H1 (cell line): ENCODE results near the gene IFNL2. TPM values are rescaled to one million over a fixed set of nuclear protein-coding genes. Genes with fewer than 3 reads are reported as not detected.

ENCODE experiments used
- CTCF ChIA-PET: fragments of 300-600 bp; sonication (Branson Sonifier 250); formaldehyde crosslinking; loops from one replicate; lab custom pipeline; 2021; ENCODE audit not compliant: partially characterized antibody; lab: Charles Lee
- POLR2A ChIA-PET: fragments of 300-600 bp; sonication (Branson Sonifier 250); formaldehyde crosslinking; loops from one replicate; lab custom pipeline; 2021; ENCODE audit warnings: inconsistent platforms; ENCODE audit not compliant: partially characterized antibody; lab: Charles Lee
- DNase-seq, 2 experiments: peaks; one replicate each; pipeline versions ENCODE4 v3.0.0 to v3.0.0-alpha.2; 2010 to 2022; ENCODE audit warnings: low spot score in 2 of 2, low read depth in 1 of 2, mixed read lengths in 1 of 2
- FAIRE-seq: peaks from 2 replicates; lab custom pipeline; 2011; peaks lifted over from hg19 to GRCh38; lab: Jason Lieb, UNC
- H2AFZ ChIP-seq: 2 replicates; pipeline ENCODE4 v1.8.1; 2012; ENCODE audit warnings: low read length, inconsistent platforms
- H2AK5ac ChIP-seq: 2 replicates; pipeline ENCODE4 v1.6.1; 2013; ENCODE audit warnings: low read depth, low read length
- H2BK120ac ChIP-seq: replicated peaks from 2 replicates; pipeline ENCODE3; 2013; ENCODE audit warnings: low read depth, low read length, inconsistent platforms
- H2BK12ac ChIP-seq: 2 replicates; pipeline ENCODE4 v1.6.1; 2013; ENCODE audit warnings: low read depth, low read length
- H2BK15ac ChIP-seq: 2 replicates; pipeline ENCODE4 v1.6.1; 2013; ENCODE audit warnings: low read length
- H2BK20ac ChIP-seq: 2 replicates; pipeline ENCODE4 v1.6.1; 2013; ENCODE audit warnings: low read length
- H2BK5ac ChIP-seq: 2 replicates; pipeline ENCODE4 v1.6.1; 2013; ENCODE audit warnings: low read depth, low read length
- H3K14ac ChIP-seq: 2 replicates; pipeline ENCODE4 v1.6.1; 2013; ENCODE audit warnings: inconsistent platforms; ENCODE audit not compliant: insufficient read length
- H3K18ac ChIP-seq: 2 replicates; pipeline ENCODE4 v1.6.1; 2013; ENCODE audit warnings: low read length; ENCODE audit errors: extremely low read depth
- H3K23ac ChIP-seq: 2 replicates; pipeline ENCODE4 v1.6.1; 2013; ENCODE audit warnings: inconsistent platforms; ENCODE audit not compliant: insufficient read length
- H3K23me2 ChIP-seq: 2 replicates; pipeline ENCODE4 v1.6.1; 2013; ENCODE audit warnings: low read depth, low read length
- H3K27ac ChIP-seq: 2 replicates; pipeline ENCODE4 v1.6.1; 2011; ENCODE audit warnings: low read depth, low read length, inconsistent platforms
- H3K27me3 ChIP-seq, 4 experiments: replicated peaks in 1 of 4; 1 replicate in 1 of 4; 2 replicates in 3 of 4; pipeline versions ENCODE4 v1.6.1 to v1.8.1; 2011 to 2013; ENCODE audit warnings: low read length in 3 of 4, mild to moderate bottlenecking in 3 of 4, inconsistent platforms in 2 of 4, mixed read lengths in 2 of 4, moderate library complexity in 1 of 4; ENCODE audit not compliant: control insufficient read depth in 3 of 4, insufficient read depth in 3 of 4; ENCODE audit errors: extremely low read depth in 1 of 4
- H3K36me3 ChIP-seq, 4 experiments: 2 replicates each; pipeline versions ENCODE4 v1.6.1 to v1.8.1; 2011 to 2013; ENCODE audit warnings: mild to moderate bottlenecking in 4 of 4, low read length in 3 of 4, moderate library complexity in 2 of 4, control low read depth in 1 of 4, inconsistent platforms in 1 of 4; ENCODE audit not compliant: insufficient read depth in 4 of 4, control insufficient read depth in 2 of 4
- H3K4ac ChIP-seq: replicated peaks from 2 replicates; pipeline ENCODE3; 2013; ENCODE audit warnings: low read length, low read depth, mixed read lengths, inconsistent platforms; ENCODE audit not compliant: insufficient read length
- H3K4me1 ChIP-seq, 4 experiments: replicated peaks in 1 of 4; 1 replicate in 1 of 4; 2 replicates in 3 of 4; pipeline versions ENCODE4 v1.6.1 to v1.8.1; 2011 to 2013; ENCODE audit warnings: low read length in 3 of 4, inconsistent platforms in 2 of 4, mixed read lengths in 1 of 4; ENCODE audit not compliant: insufficient read depth in 4 of 4, control insufficient read depth in 3 of 4
- H3K4me2 ChIP-seq, 2 experiments: 2 replicates each; pipeline versions ENCODE4 v1.6.1 to v1.8.1; 2011 to 2013; ENCODE audit warnings: low read depth in 2 of 2, low read length in 2 of 2, control low read depth in 1 of 2, inconsistent platforms in 1 of 2, mild to moderate bottlenecking in 1 of 2; ENCODE audit not compliant: insufficient read depth in 1 of 2
- H3K4me3 ChIP-seq, 4 experiments: fragments of 200-600, 300-600 bp in 1 of 4; sonication (generic), shearing (Covaris generic), sonication (Bioruptor Twin) in 1 of 4; 2 replicates each; pipeline versions ENCODE4 v1.5.1 to v1.8.1; 2011 to 2016; ENCODE audit warnings: low read length in 4 of 4, low read depth in 3 of 4, control low read depth in 2 of 4, inconsistent platforms in 2 of 4, mild to moderate bottlenecking in 2 of 4, mixed read lengths in 1 of 4, moderate library complexity in 1 of 4; ENCODE audit not compliant: insufficient read depth in 2 of 4; ENCODE audit errors: extremely low read depth in 1 of 4
- H3K56ac ChIP-seq: replicated peaks from 2 replicates; pipeline ENCODE3; 2013; ENCODE audit warnings: low read depth, mild to moderate bottlenecking, mixed read lengths, low read length, inconsistent platforms; ENCODE audit not compliant: insufficient read length
- H3K79me1 ChIP-seq: 2 replicates; pipeline ENCODE4 v1.6.1; 2013; ENCODE audit warnings: low read depth, low read length, control low read depth
- H3K79me2 ChIP-seq, 2 experiments: 2 replicates each; pipeline versions ENCODE4 v1.6.1 to v1.8.1; 2012 to 2013; ENCODE audit warnings: low read length in 2 of 2, mild to moderate bottlenecking in 2 of 2, inconsistent platforms in 1 of 2; ENCODE audit not compliant: insufficient read depth in 2 of 2, control insufficient read depth in 1 of 2
- H3K9ac ChIP-seq, 4 experiments: replicated peaks in 1 of 4; 1 replicate in 1 of 4; 2 replicates in 3 of 4; pipeline versions ENCODE4 v1.6.1 to v1.8.1; 2011 to 2013; ENCODE audit warnings: low read depth in 3 of 4, low read length in 3 of 4, control low read depth in 2 of 4, mild to moderate bottlenecking in 2 of 4, moderate library complexity in 2 of 4, inconsistent platforms in 1 of 4; ENCODE audit errors: extremely low read depth in 1 of 4
- H3K9me3 ChIP-seq, 2 experiments: 2 replicates each; pipeline versions ENCODE4 v1.6.1 to v1.8.1; 2012 to 2013; ENCODE audit warnings: mild to moderate bottlenecking in 2 of 2, moderate library complexity in 2 of 2, control low read depth in 1 of 2, inconsistent platforms in 1 of 2, low read depth in 1 of 2, low read length in 1 of 2, mixed read lengths in 1 of 2; ENCODE audit not compliant: insufficient read depth in 2 of 2
- H4K20me1 ChIP-seq, 2 experiments: replicated peaks in 1 of 2; 2 replicates each; pipeline versions ENCODE3 to v1.8.1; 2011 to 2013; ENCODE audit warnings: inconsistent platforms in 2 of 2, low read length in 2 of 2, mild to moderate bottlenecking in 1 of 2; ENCODE audit not compliant: insufficient read depth in 2 of 2, control insufficient read depth in 1 of 2
- H4K5ac ChIP-seq: 2 replicates; pipeline ENCODE4 v1.6.1; 2013; ENCODE audit warnings: low read length, low read depth, mixed read lengths, inconsistent platforms; ENCODE audit not compliant: insufficient read length
- H4K8ac ChIP-seq: 2 replicates; pipeline ENCODE4 v1.8.0; 2013; ENCODE audit warnings: mild to moderate bottlenecking, moderate library complexity, low read length, inconsistent platforms; ENCODE audit not compliant: insufficient read depth; ENCODE audit errors: extremely low read depth
- H4K91ac ChIP-seq: replicated peaks from 2 replicates; pipeline ENCODE3; 2013; ENCODE audit warnings: low read length, mixed read lengths, inconsistent platforms; ENCODE audit not compliant: insufficient read length
- BCL11A ChIP-seq, 2 experiments: IDR thresholded peaks; one replicate each; pipeline ENCODE4 v1.6.1; 2011; ENCODE audit warnings: low read depth in 2 of 2, low read length in 2 of 2, mild to moderate bottlenecking in 2 of 2
- CHD2 ChIP-seq: IDR thresholded peaks from 2 replicates; pipeline ENCODE4 v1.6.1; 2012; ENCODE audit warnings: low read length, improper control_type of control experiment
- HDAC6 ChIP-seq: IDR thresholded peaks from one replicate; pipeline ENCODE4 v1.7.1; 2012; ENCODE audit warnings: low read depth, mild to moderate bottlenecking, inconsistent platforms, low read length, moderate library complexity
- MAFK ChIP-seq: IDR thresholded peaks from 2 replicates; pipeline ENCODE4 v1.6.1; 2012; ENCODE audit warnings: low read depth, mild to moderate bottlenecking, improper control_type of control experiment, low read length
- NRF1 ChIP-seq: IDR thresholded peaks from 2 replicates; pipeline ENCODE4 v1.6.1; 2011; ENCODE audit warnings: mild to moderate bottlenecking, low read depth, low read length, improper control_type of control experiment
- POLR2A ChIP-seq, 2 experiments: IDR thresholded peaks; 1 replicate in 1 of 2; 2 replicates in 1 of 2; pipeline ENCODE4 v1.6.1; 2011; ENCODE audit warnings: low read depth in 2 of 2, low read length in 2 of 2, mild to moderate bottlenecking in 2 of 2; ENCODE audit errors: control extremely low read depth in 1 of 2
- SP1 ChIP-seq: IDR thresholded peaks from 2 replicates; pipeline ENCODE4 v1.6.1; 2011; ENCODE audit warnings: low read depth, low read length
- SP4 ChIP-seq: IDR thresholded peaks from 2 replicates; pipeline ENCODE4 v1.6.1; 2012; ENCODE audit warnings: low read length, inconsistent platforms
- TAF1 ChIP-seq: IDR thresholded peaks from 2 replicates; pipeline ENCODE4 v1.6.1; 2011; ENCODE audit warnings: mild to moderate bottlenecking, low read depth, low read length
- WGBS, 2 experiments: shearing (Covaris generic) in 1 of 2; methylation state at CpG; one replicate each; pipeline versions ENCODE4 v1.1.6 to v1.1.7; 2013 to 2015; ENCODE audit warnings: low lambda C conversion rate in 2 of 2, mixed read lengths in 2 of 2, inconsistent platforms in 1 of 2, low coverage in 1 of 2, missing lambda C conversion rate in 1 of 2; ENCODE audit not compliant: insufficient replicate concordance in 2 of 2, insufficient coverage in 1 of 2, insufficient read length in 1 of 2; ENCODE audit errors: extremely low coverage in 1 of 2, missing lambda C conversion rate in 1 of 2; 5-methylcytosine and 5-hydroxymethylcytosine counted together
- polyA plus RNA-seq, 7 experiments: library from polyadenylated mRNA; depleted of rRNA in 3 of 7; stranded (reverse) in 5 of 7; unstranded in 2 of 7; fragments of >200 nt in 5 of 7; fragments of 200-250 nt in 2 of 7; gene quantifications; 1 replicate in 5 of 7; 2 replicates in 1 of 7; 4 replicates in 1 of 7; pipeline versions ENCODE4 v1.2.1 to v1.2.3, GENCODE V29; 2011 to 2013; ENCODE audit warnings: missing spikeins in 2 of 7, mixed read lengths in 2 of 7
- total RNA-seq: library from RNA; stranded (reverse); fragmentation: NEBNext Ultra II Directional; extraction: Animal tissue kit (Norgen Biotek cat#: 25700); gene quantifications from 2 replicates; pipeline ENCODE4 v1.2.1, GENCODE V29; 2021
- TF ChIP-seq, protein P1 (sequence below), 3 experiments: IDR thresholded peaks; 1 replicate in 2 of 3; 2 replicates in 1 of 3; pipeline versions ENCODE4 v1.5.1 to v1.6.1; 2011; ENCODE audit warnings: low read length in 3 of 3, mild to moderate bottlenecking in 3 of 3, inconsistent platforms in 2 of 3, low read depth in 1 of 3, moderate library complexity in 1 of 3; ENCODE audit not compliant: insufficient read depth in 1 of 3; ENCODE audit errors: control extremely low read depth in 1 of 3

Gene IFNL2
- total and polyA plus RNA-seq, 2 of the 8 experiments (the other 6 are each of a cell fraction or from before 2014, with no cell fraction given) = not detected

DNA sequence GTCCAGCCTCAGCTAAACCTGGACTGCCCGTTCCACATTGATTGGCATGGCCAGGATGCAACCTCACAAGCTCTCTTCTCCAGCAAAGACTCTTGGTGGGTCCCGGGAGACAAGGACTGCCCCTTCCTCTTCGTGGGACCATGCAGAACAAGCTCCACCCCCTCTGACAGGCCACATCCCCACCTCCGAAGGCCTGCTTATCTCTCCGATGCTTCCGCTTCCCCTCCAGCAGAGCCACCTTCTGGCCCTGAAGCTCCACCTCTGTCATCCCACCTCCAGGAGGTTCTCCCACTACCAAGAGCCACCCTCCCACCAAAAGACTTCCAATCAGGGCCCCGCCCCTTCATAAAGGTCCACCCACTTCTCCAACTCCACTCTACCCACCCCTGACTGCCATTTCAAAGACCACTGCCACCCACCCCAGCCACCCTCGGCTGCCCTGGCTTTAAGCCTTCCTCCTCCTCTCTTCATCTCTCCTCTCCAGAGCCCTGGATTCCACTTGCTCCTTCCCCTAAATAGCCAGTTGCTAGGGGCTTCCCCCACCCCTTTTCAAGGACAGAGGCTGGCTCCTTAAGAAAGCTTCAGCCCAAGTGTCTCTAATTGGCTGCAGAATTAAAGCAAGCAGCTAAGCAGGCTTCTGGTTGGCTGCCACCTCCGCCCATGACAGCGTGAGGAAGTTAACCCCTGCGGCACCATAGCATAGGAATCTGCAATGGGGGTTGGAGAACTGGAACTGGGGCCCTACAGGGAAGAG, 42.5 kb downstream of the IFNL2 start:
- no peaks in the 10 kb centered on the region for H3K79me1 ChIP-seq
- no peak for DNase-seq
- POLR2A ChIA-PET = interaction anchor here (0.6 to 1.5 kb wide), 9 partner anchors 9 to 125 kb away, joined by 3 to 5 read pairs (median 3); partner anchors contain the start of genes LRFN1 and RPS16
- peaks cover 0 to 15% (median 1%) of the 10 kb centered on the region in 4 experiments; a peak in 3 of 8 replicates for H3K36me3 ChIP-seq
- H3K4me3 ChIP-seq = peak overlapping the region in 1 of 4 experiments; percentile 17; a peak in 1 of 8 replicates
- H3K56ac ChIP-seq = no peak overlapping the region
- no peaks in the 10 kb centered on the region for H4K20me1 ChIP-seq
- peak; percentile 81 for FAIRE-seq
- no peak overlapping the region for H3K9ac ChIP-seq
- peaks cover 12% of the 10 kb centered on the region; the same call in 1 of the 2 replicates for H3K23me2 ChIP-seq
- peak overlapping the region; percentile 11 to 45; a peak in 2 of 4 replicates for H3K4me2 ChIP-seq
- no peak overlapping the region for H3K27ac ChIP-seq
- H2AK5ac ChIP-seq = 0 out of 2 replicates have a peak overlapping the region, but pooled peaks have one; percentile 26
- no peaks in the 10 kb centered on the region for H3K9me3 ChIP-seq
- H2AFZ ChIP-seq = no peak overlapping the region
- H2BK5ac ChIP-seq = 0 out of 2 replicates have a peak overlapping the region, but pooled peaks have one; percentile 35
- H3K4ac ChIP-seq = no peak overlapping the region
- peaks cover 0 to 6% (median under 1%) of the 10 kb centered on the region in 4 experiments; a peak in 4 of 7 replicates for H3K4me1 ChIP-seq
- H4K91ac ChIP-seq = no peak overlapping the region
- H3K23ac ChIP-seq = no peak overlapping the region
- no peak overlapping the region for H3K14ac ChIP-seq
- peak overlapping the region; percentile 72; the same call in 1 of the 2 replicates for H2BK15ac ChIP-seq
- H4K8ac ChIP-seq = no peak overlapping the region
- H3K79me2 ChIP-seq = no peaks in the 10 kb centered on the region
- H2BK12ac ChIP-seq = peak overlapping the region; percentile 87; the same call in 1 of the 2 replicates
- H4K5ac ChIP-seq = no peak overlapping the region
- peaks cover 0 to 23% (median 9%) of the 10 kb centered on the region in 4 experiments; a peak in 3 of 7 replicates for H3K27me3 ChIP-seq
- no peak overlapping the region for H2BK20ac ChIP-seq
- 72% methylated on average over 10 of the region's 11 CpGs; no CpG with 5 or more reads in 1 of the 2 experiments for WGBS, 2 experiments
- H3K18ac ChIP-seq = peak overlapping the region; percentile 57; the same call in 1 of the 2 replicates
- no peak overlapping the region for H2BK120ac ChIP-seq
- CTCF ChIA-PET = interaction anchor here (0.6 to 2.2 kb wide), 13 partner anchors 12 to 351 kb away, joined by 3 to 11 read pairs (median 4); no protein-coding TSS in a partner anchor
- no peak for TF ChIP-seq BCL11A (IDR thresholded peaks at IDR 0.05; ENCODE audit: low read depth in 2 of 2, low read length in 2 of 2)
- TF ChIP-seq HDAC6 = no peak
- TF ChIP-seq MAFK = no peak
- no peak for TF ChIP-seq SP4
- peak; percentile 92 for TF ChIP-seq SP1
- peak; percentile 60; the same call in 1 of the 2 replicates for TF ChIP-seq CHD2
- TF ChIP-seq POLR2A (IDR thresholded peaks at IDR 0.05; ENCODE audit: control extremely low read depth in 1 of 2, low read depth in 2 of 2, low read length in 2 of 2) = no peak
- TF ChIP-seq, protein P1, sequence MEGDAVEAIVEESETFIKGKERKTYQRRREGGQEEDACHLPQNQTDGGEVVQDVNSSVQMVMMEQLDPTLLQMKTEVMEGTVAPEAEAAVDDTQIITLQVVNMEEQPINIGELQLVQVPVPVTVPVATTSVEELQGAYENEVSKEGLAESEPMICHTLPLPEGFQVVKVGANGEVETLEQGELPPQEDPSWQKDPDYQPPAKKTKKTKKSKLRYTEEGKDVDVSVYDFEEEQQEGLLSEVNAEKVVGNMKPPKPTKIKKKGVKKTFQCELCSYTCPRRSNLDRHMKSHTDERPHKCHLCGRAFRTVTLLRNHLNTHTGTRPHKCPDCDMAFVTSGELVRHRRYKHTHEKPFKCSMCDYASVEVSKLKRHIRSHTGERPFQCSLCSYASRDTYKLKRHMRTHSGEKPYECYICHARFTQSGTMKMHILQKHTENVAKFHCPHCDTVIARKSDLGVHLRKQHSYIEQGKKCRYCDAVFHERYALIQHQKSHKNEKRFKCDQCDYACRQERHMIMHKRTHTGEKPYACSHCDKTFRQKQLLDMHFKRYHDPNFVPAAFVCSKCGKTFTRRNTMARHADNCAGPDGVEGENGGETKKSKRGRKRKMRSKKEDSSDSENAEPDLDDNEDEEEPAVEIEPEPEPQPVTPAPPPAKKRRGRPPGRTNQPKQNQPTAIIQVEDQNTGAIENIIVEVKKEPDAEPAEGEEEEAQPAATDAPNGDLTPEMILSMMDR (IDR thresholded peaks at IDR 0.05; ENCODE audit: control extremely low read depth in 1 of 3, insufficient read depth in 1 of 3, low read depth in 1 of 3, low read length in 3 of 3) = no peak
- no peak for TF ChIP-seq TAF1
- no peak for TF ChIP-seq NRF1
